A549 (cell line): Measurements from ENCODE around the gene HACE1.

Experiments used
- CEBPB ChIP-seq, 2 experiments: fragments of >200 bp in 1 of 2; sonication (Bioruptor Twin) in 1 of 2; formaldehyde crosslinking in 1 of 2; IDR thresholded peaks; 2 replicates each; pipeline ENCODE4 v1.6.1; 2012 to 2016
- CHD2 ChIP-seq: fragments of 150-350 bp; IDR thresholded peaks from 2 replicates; pipeline ENCODE4 v1.6.1; 2014; ENCODE audit warnings: low read length; ENCODE audit not compliant: partially characterized antibody
- EHMT2 ChIP-seq: fragments of 200-600 bp; sonication (generic); IDR thresholded peaks from 2 replicates; pipeline ENCODE4 v1.6.1; 2016; ENCODE audit warnings: antibody characterized with exemption, low read depth, mild to moderate bottlenecking, moderate library complexity
- EP300 ChIP-seq, 2 experiments: fragments of >200 bp; sonication (Bioruptor Twin); formaldehyde crosslinking; IDR thresholded peaks; 2 replicates in 1 of 2; 3 replicates in 1 of 2; pipeline ENCODE4 v1.6.1; 2016 to 2017
- MAX ChIP-seq: IDR thresholded peaks from 2 replicates; pipeline ENCODE4 v1.6.1; 2012
- NR3C1 ChIP-seq: fragments of >200 bp; sonication (Bioruptor Twin); formaldehyde crosslinking; IDR thresholded peaks from 3 replicates; pipeline ENCODE4 v1.6.1; 2017
- PBX3 ChIP-seq: IDR thresholded peaks from 2 replicates; pipeline ENCODE4 v1.6.1; 2012
- PHF8 ChIP-seq: fragments of 200-600 bp; sonication (generic); IDR thresholded peaks from 2 replicates; pipeline ENCODE4 v1.6.1; 2016; ENCODE audit warnings: low read depth, mild to moderate bottlenecking, antibody characterized with exemption, moderate library complexity, borderline replicate concordance
- POLR2A ChIP-seq: IDR thresholded peaks from 2 replicates; pipeline ENCODE4 v1.6.1; 2012; ENCODE audit warnings: mild to moderate bottlenecking, low read length
- REST ChIP-seq: fragments of 200-600 bp; sonication (generic); IDR thresholded peaks from 2 replicates; pipeline ENCODE4 v1.6.1; 2016; ENCODE audit warnings: antibody characterized with exemption, mild to moderate bottlenecking, moderate library complexity
- SMC3 ChIP-seq: fragments of >200 bp; sonication (Bioruptor Twin); formaldehyde crosslinking; IDR thresholded peaks from 3 replicates; pipeline ENCODE4 v1.6.1; 2018; ENCODE audit warnings: inconsistent platforms
- ZFP36 ChIP-seq: fragments of 450-650 bp; IDR thresholded peaks from 2 replicates; pipeline ENCODE4 v1.6.1; 2014; ENCODE audit warnings: borderline replicate concordance; ENCODE audit not compliant: partially characterized antibody
- TF ChIP-seq, protein P1 (sequence below): fragments of >200 bp; sonication (Bioruptor Twin); formaldehyde crosslinking; IDR thresholded peaks from 3 replicates; pipeline ENCODE4 v1.5.1; 2016
- TF ChIP-seq, protein P2 (sequence below): fragments of 250-450 bp; sonication (Bioruptor Pico); IDR thresholded peaks from 2 replicates; pipeline ENCODE4 v1.5.0; 2021; ENCODE audit warnings: mild to moderate bottlenecking, moderate library complexity, borderline replicate concordance

DNA sequence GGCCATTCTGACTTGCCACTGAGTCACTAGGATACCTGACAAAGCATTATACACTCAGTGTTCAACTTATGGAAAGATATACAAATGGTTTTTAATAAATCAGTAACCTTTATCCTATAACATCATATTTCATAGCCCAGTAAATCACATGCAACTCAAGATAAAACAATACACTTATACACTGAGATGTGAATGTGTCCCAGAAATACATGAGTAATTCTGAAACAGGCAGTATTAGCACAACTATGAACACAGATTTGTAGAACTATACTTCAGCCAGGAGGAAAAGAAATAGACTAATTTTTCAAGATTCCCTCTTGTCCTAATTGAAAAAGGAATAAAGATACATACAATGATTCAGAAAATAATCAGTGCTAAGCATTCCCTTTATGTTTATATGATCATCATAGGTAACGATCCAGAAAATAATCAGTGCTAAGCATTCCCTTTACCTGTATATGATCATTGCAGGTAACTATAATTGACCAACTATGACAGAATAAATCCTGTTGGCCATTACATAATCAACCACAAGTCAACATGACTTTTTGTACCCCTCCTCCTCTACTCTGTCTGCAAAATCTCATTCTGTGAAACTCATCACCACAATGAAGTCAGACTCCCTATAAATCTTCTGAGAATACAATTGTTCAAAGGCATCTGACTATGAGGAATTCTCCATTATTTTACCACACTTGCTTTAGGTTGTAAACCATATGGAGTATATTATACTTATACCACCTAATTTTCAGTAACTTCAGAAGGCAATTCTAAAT lies 30.3 kb downstream of the HACE1 start:
- TF ChIP-seq, protein P1, sequence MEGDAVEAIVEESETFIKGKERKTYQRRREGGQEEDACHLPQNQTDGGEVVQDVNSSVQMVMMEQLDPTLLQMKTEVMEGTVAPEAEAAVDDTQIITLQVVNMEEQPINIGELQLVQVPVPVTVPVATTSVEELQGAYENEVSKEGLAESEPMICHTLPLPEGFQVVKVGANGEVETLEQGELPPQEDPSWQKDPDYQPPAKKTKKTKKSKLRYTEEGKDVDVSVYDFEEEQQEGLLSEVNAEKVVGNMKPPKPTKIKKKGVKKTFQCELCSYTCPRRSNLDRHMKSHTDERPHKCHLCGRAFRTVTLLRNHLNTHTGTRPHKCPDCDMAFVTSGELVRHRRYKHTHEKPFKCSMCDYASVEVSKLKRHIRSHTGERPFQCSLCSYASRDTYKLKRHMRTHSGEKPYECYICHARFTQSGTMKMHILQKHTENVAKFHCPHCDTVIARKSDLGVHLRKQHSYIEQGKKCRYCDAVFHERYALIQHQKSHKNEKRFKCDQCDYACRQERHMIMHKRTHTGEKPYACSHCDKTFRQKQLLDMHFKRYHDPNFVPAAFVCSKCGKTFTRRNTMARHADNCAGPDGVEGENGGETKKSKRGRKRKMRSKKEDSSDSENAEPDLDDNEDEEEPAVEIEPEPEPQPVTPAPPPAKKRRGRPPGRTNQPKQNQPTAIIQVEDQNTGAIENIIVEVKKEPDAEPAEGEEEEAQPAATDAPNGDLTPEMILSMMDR, result no peak
- TF ChIP-seq CEBPB (IDR thresholded peaks at IDR 0.05), result no peak
- no peak for TF ChIP-seq ZFP36
- TF ChIP-seq CHD2, result no peak
- TF ChIP-seq SMC3, result no peak
- TF ChIP-seq REST, result no peak
- no peak for TF ChIP-seq EHMT2
- no peak for TF ChIP-seq PHF8
- no peak for TF ChIP-seq MAX
- TF ChIP-seq POLR2A, result no peak
- no peak for TF ChIP-seq EP300 (IDR thresholded peaks at IDR 0.05)
- TF ChIP-seq, protein P2, sequence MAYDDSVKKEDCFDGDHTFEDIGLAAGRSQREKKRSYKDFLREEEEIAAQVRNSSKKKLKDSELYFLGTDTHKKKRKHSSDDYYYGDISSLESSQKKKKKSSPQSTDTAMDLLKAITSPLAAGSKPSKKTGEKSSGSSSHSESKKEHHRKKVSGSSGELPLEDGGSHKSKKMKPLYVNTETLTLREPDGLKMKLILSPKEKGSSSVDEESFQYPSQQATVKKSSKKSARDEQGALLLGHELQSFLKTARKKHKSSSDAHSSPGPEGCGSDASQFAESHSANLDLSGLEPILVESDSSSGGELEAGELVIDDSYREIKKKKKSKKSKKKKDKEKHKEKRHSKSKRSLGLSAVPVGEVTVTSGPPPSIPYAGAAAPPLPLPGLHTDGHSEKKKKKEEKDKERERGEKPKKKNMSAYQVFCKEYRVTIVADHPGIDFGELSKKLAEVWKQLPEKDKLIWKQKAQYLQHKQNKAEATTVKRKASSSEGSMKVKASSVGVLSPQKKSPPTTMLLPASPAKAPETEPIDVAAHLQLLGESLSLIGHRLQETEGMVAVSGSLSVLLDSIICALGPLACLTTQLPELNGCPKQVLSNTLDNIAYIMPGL (CRISPR knock-in tag), result no peak
- TF ChIP-seq NR3C1, result no peak
- no peak for TF ChIP-seq PBX3
